Activated T-helper 2 cell treated with anti-CD3 and anti-CD28 coated beads, Interferon-gamma antibody, Interleukin-2, Interleukin-4, amounts not matched to agents 10 μg/mL and 5 μg/mL and 100 μg/mL, durations not matched to agents 14 hours and 24 hours and 36 hours (primary cell): ENCODE data around the gene HMCN2. TPM values are rescaled to one million over a fixed set of nuclear protein-coding genes. Genes with fewer than 3 reads are reported as not detected.

Experiments
- DNase-seq: peaks from one replicate; pipeline ENCODE4 v3.0.0; 2021; ENCODE audit warnings: low spot score
- H3K27ac Mint-ChIP-seq: one replicate; pipeline ENCODE4 v1.8.0; 2021; ENCODE audit warnings: mixed read lengths
- H3K27me3 Mint-ChIP-seq: one replicate; pipeline ENCODE4 v1.8.0; 2021; ENCODE audit warnings: low read depth, mixed read lengths
- H3K36me3 Mint-ChIP-seq: one replicate; pipeline ENCODE4 v1.8.0; 2021; ENCODE audit warnings: low read depth, mixed read lengths
- H3K4me1 Mint-ChIP-seq: one replicate; pipeline ENCODE4 v1.8.0; 2021; ENCODE audit warnings: low read depth, mixed read lengths
- H3K4me3 Mint-ChIP-seq: one replicate; pipeline ENCODE4 v1.8.0; 2021; ENCODE audit warnings: low read depth, mild to moderate bottlenecking, moderate library complexity, mixed read lengths
- H3K9me3 Mint-ChIP-seq: one replicate; pipeline ENCODE4 v1.8.0; 2021; ENCODE audit warnings: mixed read lengths
- intact Hi-C: fragments of 100-400 bp; cut with micrococcal nuclease; formaldehyde crosslinking; loops from one replicate; pipeline ENCODE4 v1.15.1; 2023
- total RNA-seq: library from RNA; stranded (reverse); gene quantifications from 2 replicates; pipeline ENCODE4 v1.2.3, GENCODE V29; 2022

HMCN2 gene, protein sequence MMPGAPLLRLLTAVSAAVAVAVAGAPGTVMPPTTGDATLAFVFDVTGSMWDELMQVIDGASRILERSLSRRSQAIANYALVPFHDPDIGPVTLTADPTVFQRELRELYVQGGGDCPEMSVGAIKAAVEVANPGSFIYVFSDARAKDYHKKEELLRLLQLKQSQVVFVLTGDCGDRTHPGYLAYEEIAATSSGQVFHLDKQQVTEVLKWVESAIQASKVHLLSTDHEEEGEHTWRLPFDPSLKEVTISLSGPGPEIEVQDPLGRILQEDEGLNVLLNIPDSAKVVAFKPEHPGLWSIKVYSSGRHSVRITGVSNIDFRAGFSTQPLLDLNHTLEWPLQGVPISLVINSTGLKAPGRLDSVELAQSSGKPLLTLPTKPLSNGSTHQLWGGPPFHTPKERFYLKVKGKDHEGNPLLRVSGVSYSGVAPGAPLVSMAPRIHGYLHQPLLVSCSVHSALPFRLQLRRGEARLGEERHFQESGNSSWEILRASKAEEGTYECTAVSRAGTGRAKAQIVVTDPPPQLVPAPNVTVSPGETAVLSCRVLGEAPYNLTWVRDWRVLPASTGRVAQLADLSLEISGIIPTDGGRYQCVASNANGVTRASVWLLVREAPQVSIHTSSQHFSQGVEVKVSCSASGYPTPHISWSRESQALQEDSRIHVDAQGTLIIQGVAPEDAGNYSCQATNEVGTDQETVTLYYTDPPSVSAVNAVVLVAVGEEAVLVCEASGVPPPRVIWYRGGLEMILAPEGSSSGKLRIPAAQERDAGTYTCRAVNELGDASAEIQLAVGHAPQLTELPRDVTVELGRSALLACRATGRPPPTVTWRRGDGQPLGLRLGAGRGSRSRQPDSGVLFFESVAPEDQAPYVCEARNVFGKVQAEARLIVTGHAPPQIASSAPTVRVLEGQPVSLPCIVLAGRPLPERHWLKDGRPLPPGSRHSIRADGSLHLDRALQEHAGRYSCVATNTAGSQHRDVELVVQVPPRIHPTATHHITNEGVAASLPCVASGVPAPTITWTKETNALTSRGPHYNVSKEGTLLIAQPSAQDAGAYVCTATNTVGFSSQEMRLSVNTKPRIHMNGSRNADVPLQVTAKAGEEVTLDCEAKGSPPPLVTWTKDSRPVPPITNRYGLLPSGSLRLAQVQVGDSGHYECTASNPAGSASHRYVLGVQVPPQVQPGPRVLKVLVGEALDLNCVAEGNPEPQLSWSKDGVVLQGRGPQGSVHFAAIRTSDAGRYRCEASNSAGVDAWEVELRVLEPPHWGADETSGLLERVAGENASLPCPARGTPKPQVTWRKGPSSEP (N-terminal part only)
- not detected in 2 replicates for total RNA-seq

GRCh38 chr9:130265431-130266235 is at the start of gene HMCN2:
Gene HMCN2 (plus strand): TSS chr9:130265760. CDS start chr9:130265879, 119 bp downstream.
- H3K9me3 Mint-ChIP-seq: no peaks in the 10 kb centered on the region
- intact Hi-C loops: no loop called here
- H3K27me3 Mint-ChIP-seq: peaks cover 63% of the 10 kb centered on the region
- no peak within 1 kb of the TSS for H3K27ac Mint-ChIP-seq
- no peak within 1 kb of the TSS for H3K4me3 Mint-ChIP-seq
- H3K4me1 Mint-ChIP-seq: no peaks in the 10 kb centered on the region
- no peak for DNase-seq
- H3K36me3 Mint-ChIP-seq: no peaks in the 10 kb centered on the region

DNA sequence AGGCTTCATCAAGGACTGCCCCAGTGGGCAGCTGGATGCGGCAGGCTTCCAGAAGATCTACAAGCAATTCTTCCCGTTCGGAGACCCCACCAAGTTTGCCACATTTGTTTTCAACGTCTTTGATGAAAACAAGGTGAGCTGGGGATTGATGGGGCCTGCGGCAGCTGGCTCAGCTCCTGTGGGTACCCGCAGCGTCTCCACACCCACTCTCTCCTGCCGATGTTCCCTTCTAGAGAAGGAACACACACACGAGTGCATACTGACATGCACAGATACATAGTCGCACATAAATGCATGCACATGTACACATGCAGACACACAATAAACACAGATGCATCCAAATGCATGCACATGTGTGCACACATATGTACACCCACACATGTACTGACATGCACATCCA is 47.7 kb upstream of the HMCN2 start:
- no peak overlapping the region for H3K4me3 Mint-ChIP-seq

DNA sequence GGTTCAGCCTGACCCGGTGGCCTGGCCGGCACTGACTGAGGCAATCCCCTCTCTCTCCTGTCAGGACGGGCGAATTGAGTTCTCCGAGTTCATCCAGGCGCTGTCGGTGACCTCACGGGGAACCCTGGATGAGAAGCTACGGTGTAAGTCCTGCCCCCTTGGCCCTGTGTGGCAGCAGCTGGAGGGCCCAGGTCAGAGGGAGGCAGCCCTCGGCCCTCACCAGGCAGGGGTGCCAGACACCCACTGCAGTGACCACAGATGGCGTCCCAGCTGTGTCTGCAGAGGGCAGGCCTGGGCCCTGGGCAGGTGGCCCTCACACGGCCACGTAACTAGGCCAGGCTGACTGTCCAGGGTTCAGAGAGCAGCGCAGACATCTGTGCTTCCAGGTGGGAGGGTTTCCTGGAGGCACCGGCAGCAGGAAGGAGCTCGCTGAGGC is 45.9 kb upstream of the HMCN2 start:
- intact Hi-C loops: no loop called here
- H3K27ac Mint-ChIP-seq: no peak overlapping the region
- no peak for DNase-seq
- no peaks in the 10 kb centered on the region for H3K4me1 Mint-ChIP-seq
- H3K4me3 Mint-ChIP-seq: no peak overlapping the region
- H3K27me3 Mint-ChIP-seq: no peaks in the 10 kb centered on the region
- no peaks in the 10 kb centered on the region for H3K9me3 Mint-ChIP-seq
- H3K36me3 Mint-ChIP-seq: no peaks in the 10 kb centered on the region

More for the DNA sequence above, 47.7 kb upstream of the HMCN2 start:
- intact Hi-C loops: no loop called here
- Mint-ChIP-seq H3K9me3 (no peaks in the 10 kb centered on the region), H3K4me1 (no peaks in the 10 kb centered on the region), H3K27me3 (no peaks in the 10 kb centered on the region), H3K36me3 (no peaks in the 10 kb centered on the region), H3K27ac (no peak overlapping the region)
- DNase-seq: no peak

GRCh38 chr9:130220352-130220751 is 45.2 kb upstream of the HMCN2 start:
- Mint-ChIP-seq H3K36me3 (no peaks in the 10 kb centered on the region), H3K9me3 (no peaks in the 10 kb centered on the region), H3K27ac (no peak overlapping the region), H3K27me3 (no peaks in the 10 kb centered on the region), H3K4me1 (no peaks in the 10 kb centered on the region), H3K4me3 (no peak overlapping the region)
- DNase-seq: no peak
- intact Hi-C loops: no loop called here

- H3K36me3 Mint-ChIP-seq: no peaks in the 10 kb centered on the region
- no peaks in the 10 kb centered on the region for H3K4me1 Mint-ChIP-seq
- H3K27me3 Mint-ChIP-seq: no peaks in the 10 kb centered on the region
- no peak overlapping the region for H3K4me3 Mint-ChIP-seq
- no peaks in the 10 kb centered on the region for H3K9me3 Mint-ChIP-seq
- DNase-seq: no peak
- H3K27ac Mint-ChIP-seq: no peak overlapping the region
- intact Hi-C loops: no loop called here
Measured at GRCh38 chr9:130222833-130223232, 42.7 kb upstream of the HMCN2 start.

DNA sequence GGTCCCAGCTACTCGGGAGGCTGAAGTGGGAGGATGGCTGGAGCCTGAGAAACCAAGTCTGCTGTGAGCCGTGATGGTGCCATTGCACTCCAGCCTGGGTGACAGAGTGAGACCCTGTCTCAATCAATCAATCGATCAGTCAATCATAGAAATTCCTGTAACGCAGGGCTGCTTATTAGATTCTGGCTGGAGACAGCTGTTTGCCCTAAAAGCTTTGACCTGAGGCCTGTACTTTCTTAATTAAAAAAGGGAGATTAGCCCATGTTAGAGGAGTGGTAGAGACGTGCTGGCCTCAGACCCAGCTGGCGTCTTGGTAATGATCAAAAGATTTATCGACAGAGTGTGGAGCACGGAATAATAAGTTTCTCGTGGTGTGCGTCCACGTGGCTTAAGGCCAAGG is 40.5 kb upstream of the HMCN2 start:
- Mint-ChIP-seq H3K4me1 (no peaks in the 10 kb centered on the region), H3K9me3 (no peaks in the 10 kb centered on the region), H3K27ac (no peak overlapping the region), H3K27me3 (no peaks in the 10 kb centered on the region), H3K4me3 (no peak overlapping the region), H3K36me3 (no peaks in the 10 kb centered on the region)
- DNase-seq: no peak
- intact Hi-C loops: no loop called here

GRCh38 chr9:130225586-130225985 is 40.0 kb upstream of the HMCN2 start:
- H3K9me3 Mint-ChIP-seq: no peaks in the 10 kb centered on the region

DNA sequence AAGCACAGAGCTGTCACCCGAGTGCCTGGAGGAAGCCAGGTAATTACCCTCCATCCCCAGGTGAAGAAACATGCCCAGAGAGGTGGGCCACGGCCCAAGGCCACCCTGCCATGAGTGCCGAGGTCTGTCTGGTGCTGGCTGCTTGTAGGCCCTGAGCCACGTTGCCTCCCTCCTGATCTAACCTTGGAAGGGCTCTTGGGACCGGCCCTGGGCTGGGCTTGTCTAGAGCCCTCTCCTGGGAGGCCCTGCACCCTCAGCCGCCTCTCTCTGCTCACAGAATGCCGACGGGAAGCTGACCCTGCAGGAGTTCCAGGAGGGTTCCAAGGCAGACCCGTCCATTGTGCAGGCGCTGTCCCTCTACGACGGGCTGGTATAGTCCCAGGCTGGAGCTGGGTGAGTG is 39.4 kb upstream of the HMCN2 start:
- intact Hi-C loops: no loop called here
- no peaks in the 10 kb centered on the region for H3K9me3 Mint-ChIP-seq
- no peak overlapping the region for H3K4me3 Mint-ChIP-seq
- no peaks in the 10 kb centered on the region for H3K27me3 Mint-ChIP-seq
- DNase-seq: no peak
- H3K36me3 Mint-ChIP-seq: no peaks in the 10 kb centered on the region
- H3K4me1 Mint-ChIP-seq: no peaks in the 10 kb centered on the region
- H3K27ac Mint-ChIP-seq: no peak overlapping the region

More at GRCh38 chr9:130225586-130225985, 40.0 kb upstream of the HMCN2 start:
- Mint-ChIP-seq H3K4me3 (no peak overlapping the region), H3K4me1 (no peaks in the 10 kb centered on the region), H3K27me3 (no peaks in the 10 kb centered on the region), H3K27ac (no peak overlapping the region), H3K36me3 (no peaks in the 10 kb centered on the region)
- intact Hi-C loops: no loop called here
- no peak for DNase-seq

- H3K27ac Mint-ChIP-seq: no peak overlapping the region
Measured at GRCh38 chr9:130227833-130228232, 37.7 kb upstream of the HMCN2 start.

GRCh38 chr9:130229759-130230158 is 35.8 kb upstream of the HMCN2 start:
- no peak for DNase-seq
- Mint-ChIP-seq H3K9me3 (no peaks in the 10 kb centered on the region), H3K27me3 (no peaks in the 10 kb centered on the region), H3K4me3 (no peak overlapping the region), H3K4me1 (no peaks in the 10 kb centered on the region), H3K36me3 (no peaks in the 10 kb centered on the region), H3K27ac (no peak overlapping the region)
- intact Hi-C loops: no loop called here

More at GRCh38 chr9:130227833-130228232, 37.7 kb upstream of the HMCN2 start:
- no peaks in the 10 kb centered on the region for H3K36me3 Mint-ChIP-seq
- H3K27me3 Mint-ChIP-seq: no peaks in the 10 kb centered on the region
- H3K9me3 Mint-ChIP-seq: no peaks in the 10 kb centered on the region
- H3K4me1 Mint-ChIP-seq: no peaks in the 10 kb centered on the region
- no peak overlapping the region for H3K4me3 Mint-ChIP-seq
- intact Hi-C loops: no loop called here
- no peak for DNase-seq

DNA sequence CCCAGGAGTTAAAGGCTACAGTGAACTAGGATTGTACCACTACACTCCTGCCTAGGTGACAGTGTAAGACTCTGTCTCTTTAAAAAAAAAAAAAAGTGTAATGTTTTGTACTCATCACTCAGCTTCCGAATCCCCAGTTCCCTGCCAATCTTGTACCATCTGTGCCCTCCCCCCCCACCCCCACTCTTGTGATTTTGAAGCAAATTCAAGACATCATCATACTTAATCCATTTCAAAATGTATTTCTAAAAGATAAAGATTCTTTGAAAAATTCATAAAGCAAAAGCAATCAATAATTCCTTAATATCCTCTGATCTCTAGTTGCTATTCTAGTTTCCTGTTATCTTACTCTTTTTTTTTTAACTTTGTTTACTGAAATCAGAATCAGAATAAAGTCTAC is 34.9 kb upstream of the HMCN2 start:
- Mint-ChIP-seq H3K9me3 (no peaks in the 10 kb centered on the region), H3K36me3 (no peaks in the 10 kb centered on the region), H3K4me1 (no peaks in the 10 kb centered on the region), H3K27me3 (no peaks in the 10 kb centered on the region), H3K27ac (no peak overlapping the region), H3K4me3 (no peak overlapping the region)
- no peak for DNase-seq
- intact Hi-C loops: no loop called here
